Activated T-cell treated with anti-CD3 and anti-CD28 coated beads, Interleukin-2, amount 50 U/mL, for 72 hours (primary cell): ENCODE data around the gene PAXX. TPM values are rescaled to one million over a fixed set of nuclear protein-coding genes. Genes with fewer than 3 reads are reported as not detected.

Experiments
- ATAC-seq, 2 donors: fragments of 150-1000 bp; cut with Tn5 transposase; replicated peaks in 1 of 2; 2 replicates each; pipeline ENCODE4 v1.10.0; 2021; ENCODE audit warnings: moderate library complexity in 2 of 2, mild to moderate bottlenecking in 1 of 2
- DNase-seq, 2 donors: peaks; one replicate each; pipeline ENCODE4 v3.0.0; 2021 to 2022; ENCODE audit warnings: mixed read lengths in 1 of 2
- H3K27ac Mint-ChIP-seq: one replicate; pipeline ENCODE4 v1.8.0; 2022; ENCODE audit warnings: mild to moderate bottlenecking, moderate library complexity, mixed read lengths
- H3K27me3 Mint-ChIP-seq: one replicate; pipeline ENCODE4 v1.8.0; 2022; ENCODE audit warnings: low read depth, mixed read lengths
- H3K36me3 Mint-ChIP-seq, 2 donors: one replicate each; pipeline ENCODE4 v1.8.0; 2022; ENCODE audit warnings: mixed read lengths in 2 of 2, mild to moderate bottlenecking in 1 of 2; ENCODE audit not compliant: insufficient read depth in 2 of 2
- H3K4me1 Mint-ChIP-seq: one replicate; pipeline ENCODE4 v1.8.0; 2022; ENCODE audit warnings: low read depth, mixed read lengths
- H3K4me3 Mint-ChIP-seq, 2 donors: one replicate each; pipeline ENCODE4 v1.8.0; 2022; ENCODE audit warnings: mild to moderate bottlenecking in 2 of 2, mixed read lengths in 2 of 2, moderate library complexity in 2 of 2
- H3K9me3 Mint-ChIP-seq, 2 donors: one replicate each; pipeline ENCODE4 v1.8.0; 2022; ENCODE audit warnings: mixed read lengths in 2 of 2
- total RNA-seq, 2 donors: library from RNA; stranded (reverse); gene quantifications; one replicate each; pipeline ENCODE4 v1.2.3, GENCODE V29; 2022

The PAXX gene
- total RNA-seq, 2 donors from 2014 or later: 51.8 to 56.9 TPM

GRCh38 chr9:136965771-136966484 is 26.3 kb upstream of the PAXX start:
- no peaks in the 10 kb centered on the region for H3K9me3 Mint-ChIP-seq
- ATAC-seq (peak; percentile 56 to 74), DNase-seq (peak in 1 of 2 donors; percentile 35)
- no peaks in the 10 kb centered on the region for H3K27me3 Mint-ChIP-seq
- peak overlapping the region; percentile 67 to 82 for H3K4me3 Mint-ChIP-seq
- H3K36me3 Mint-ChIP-seq: no peaks in the 10 kb centered on the region
- no peak overlapping the region for H3K27ac Mint-ChIP-seq
- H3K4me1 Mint-ChIP-seq: peaks cover 13% of the 10 kb centered on the region

GRCh38 chr9:136968333-136969127 is 23.7 kb upstream of the PAXX start:
- Mint-ChIP-seq H3K27me3 (no peaks in the 10 kb centered on the region), H3K9me3 (no peaks in the 10 kb centered on the region), H3K36me3 (no peaks in the 10 kb centered on the region), H3K4me1 (peaks cover 11% of the 10 kb centered on the region), H3K4me3 (no peak overlapping the region), H3K27ac (no peak overlapping the region)
- DNase-seq (no peak), ATAC-seq (no peak)

DNA sequence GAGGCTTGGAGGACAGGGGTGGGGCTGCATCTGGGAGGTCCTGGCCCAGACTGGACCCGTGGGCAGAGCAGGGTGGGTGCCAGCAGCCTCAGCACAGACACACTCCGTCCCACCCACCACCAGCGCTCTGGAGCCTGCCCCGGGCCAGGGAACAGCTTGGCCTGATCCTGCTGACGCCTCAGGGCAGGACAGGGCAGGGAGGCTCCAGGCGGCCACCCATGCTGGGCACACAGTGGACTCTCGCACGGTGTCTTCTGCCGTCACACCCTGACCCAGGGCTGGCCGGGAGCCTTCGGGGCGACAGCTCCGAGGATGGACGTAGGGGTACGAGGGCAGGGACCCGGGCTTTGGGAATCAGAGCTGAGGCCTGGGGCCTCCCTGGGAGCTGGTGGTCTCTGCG is 23.1 kb upstream of the PAXX start:
- ATAC-seq (no peak), DNase-seq (no peak)
- Mint-ChIP-seq H3K27ac (no peak overlapping the region), H3K4me1 (peaks cover 11% of the 10 kb centered on the region), H3K9me3 (no peaks in the 10 kb centered on the region), H3K27me3 (no peaks in the 10 kb centered on the region), H3K4me3 (no peak overlapping the region), H3K36me3 (no peaks in the 10 kb centered on the region)

GRCh38 chr9:136969774-136970173 is 22.4 kb upstream of the PAXX start:
- ATAC-seq: no peak
- no peak for DNase-seq
- no peak overlapping the region for H3K4me3 Mint-ChIP-seq
- H3K27ac Mint-ChIP-seq: no peak overlapping the region
- peaks cover 11% of the 10 kb centered on the region for H3K4me1 Mint-ChIP-seq
- H3K36me3 Mint-ChIP-seq: no peaks in the 10 kb centered on the region
- no peaks in the 10 kb centered on the region for H3K9me3 Mint-ChIP-seq
- H3K27me3 Mint-ChIP-seq: no peaks in the 10 kb centered on the region

- peaks cover 14% of the 10 kb centered on the region for H3K4me1 Mint-ChIP-seq
- no peaks in the 10 kb centered on the region for H3K36me3 Mint-ChIP-seq
- H3K9me3 Mint-ChIP-seq: no peaks in the 10 kb centered on the region
- no peaks in the 10 kb centered on the region for H3K27me3 Mint-ChIP-seq
- H3K27ac Mint-ChIP-seq: no peak overlapping the region
- DNase-seq (no peak), ATAC-seq (no peak)
- no peak overlapping the region for H3K4me3 Mint-ChIP-seq
Measured at GRCh38 chr9:136970361-136970760, 21.9 kb upstream of the PAXX start.

DNA sequence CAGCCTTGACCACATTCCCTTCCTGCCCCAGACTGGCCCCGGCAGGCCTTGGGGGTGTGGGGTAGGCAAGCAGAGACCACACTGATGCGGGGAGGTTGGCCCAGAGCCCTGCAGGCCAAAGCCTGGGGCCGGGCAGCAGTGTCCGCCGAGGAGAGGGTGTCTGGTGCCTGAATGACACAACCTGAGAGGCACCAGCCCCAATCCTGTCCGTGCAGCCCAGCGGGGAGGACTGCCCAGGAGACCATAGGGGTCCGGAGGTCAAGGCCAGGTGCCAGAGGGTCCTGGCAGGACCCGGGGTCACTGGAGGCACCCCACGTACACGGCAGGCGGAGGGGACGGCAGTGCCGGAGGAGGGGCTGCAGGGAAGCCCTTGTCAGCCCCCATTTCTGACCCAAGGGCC is 20.5 kb upstream of the PAXX start:
- DNase-seq (no peak), ATAC-seq (no peak)
- peaks cover 11% of the 10 kb centered on the region for H3K4me1 Mint-ChIP-seq
- no peak overlapping the region for H3K4me3 Mint-ChIP-seq
- H3K27ac Mint-ChIP-seq: no peak overlapping the region
- H3K27me3 Mint-ChIP-seq: no peaks in the 10 kb centered on the region
- H3K9me3 Mint-ChIP-seq: no peaks in the 10 kb centered on the region
- H3K36me3 Mint-ChIP-seq: no peaks in the 10 kb centered on the region

GRCh38 chr9:136972335-136972734 is 19.9 kb upstream of the PAXX start:
- Mint-ChIP-seq H3K4me1 (peaks cover 11% of the 10 kb centered on the region), H3K4me3 (no peak overlapping the region), H3K27ac (no peak overlapping the region), H3K36me3 (no peaks in the 10 kb centered on the region), H3K27me3 (no peaks in the 10 kb centered on the region), H3K9me3 (no peaks in the 10 kb centered on the region)
- no peak for ATAC-seq
- DNase-seq: no peak

DNA sequence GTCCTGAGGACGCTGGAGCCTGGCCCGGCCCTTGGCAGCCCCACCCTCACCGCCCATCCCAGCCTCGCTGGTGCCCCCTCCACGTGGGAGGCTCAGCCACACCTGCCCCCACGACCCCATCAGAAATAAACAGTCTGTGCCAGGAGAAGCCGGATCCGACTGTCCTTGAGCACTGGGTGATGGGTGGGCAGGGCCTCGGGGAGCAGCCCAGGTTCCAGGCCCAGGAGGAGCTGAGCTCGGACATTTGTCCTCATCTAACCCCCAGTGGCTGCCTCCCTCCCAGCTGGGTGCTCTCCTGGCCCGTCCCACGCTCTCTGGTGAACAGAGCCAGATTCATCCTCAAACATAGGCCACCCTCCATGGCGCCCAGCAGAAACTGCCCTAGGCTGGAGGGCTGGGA is 19.5 kb upstream of the PAXX start:
- H3K4me3 Mint-ChIP-seq: no peak overlapping the region
- no peak for DNase-seq
- H3K27me3 Mint-ChIP-seq: no peaks in the 10 kb centered on the region
- no peak for ATAC-seq
- no peak overlapping the region for H3K27ac Mint-ChIP-seq
- no peaks in the 10 kb centered on the region for H3K9me3 Mint-ChIP-seq
- peaks cover 11% of the 10 kb centered on the region for H3K4me1 Mint-ChIP-seq
- no peaks in the 10 kb centered on the region for H3K36me3 Mint-ChIP-seq

DNA sequence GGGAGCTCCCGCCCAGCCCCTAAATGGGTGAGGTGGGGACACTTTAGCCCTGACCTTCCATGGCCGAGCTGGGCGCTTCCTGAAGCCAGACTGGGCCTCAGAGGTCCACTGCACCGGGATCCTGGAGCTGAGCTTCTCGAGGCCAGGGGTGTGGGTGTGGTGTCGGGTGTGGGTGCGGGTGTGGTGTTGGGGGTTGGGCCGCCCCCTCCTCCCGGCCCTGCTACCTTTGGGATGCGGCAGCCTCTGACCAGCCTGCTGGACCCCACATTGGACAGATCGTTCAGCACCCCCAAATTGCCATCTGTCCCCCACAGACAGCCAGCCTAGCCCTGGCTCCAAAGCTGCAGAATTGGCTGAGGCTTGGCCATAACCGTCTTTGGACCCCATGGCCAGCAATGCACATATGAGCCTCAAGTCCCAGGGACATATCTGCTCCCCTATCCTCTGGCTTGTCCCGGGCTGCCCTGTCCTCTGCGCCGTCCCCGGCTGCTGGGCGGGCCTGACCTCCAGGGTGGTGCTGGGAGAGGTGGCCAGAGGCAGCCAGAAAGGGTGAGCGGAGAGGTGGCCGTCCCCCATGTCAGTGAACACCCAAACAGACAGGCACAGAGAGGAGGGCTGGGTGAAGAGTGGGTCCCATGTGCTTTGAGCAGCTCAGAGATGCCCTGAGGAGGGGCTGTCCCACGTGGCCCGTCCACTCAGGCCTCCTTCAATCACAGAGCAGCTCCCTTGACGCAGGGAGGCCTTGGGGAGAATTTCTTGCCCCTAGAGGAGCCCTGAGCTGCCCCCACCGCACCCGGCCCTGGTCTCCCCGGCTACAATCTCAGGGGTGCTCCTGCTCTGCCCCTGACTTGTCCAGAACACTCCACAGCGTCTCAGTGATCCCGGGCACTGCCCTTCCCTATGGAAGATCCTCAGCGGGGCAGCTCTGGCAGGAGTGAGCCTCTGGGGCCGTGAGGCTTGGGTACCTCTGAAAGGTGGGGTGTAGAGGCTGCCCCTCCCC is 18.3 kb upstream of the PAXX start:
- DNase-seq (no peak), ATAC-seq (no peak)
- Mint-ChIP-seq H3K27me3 (no peaks in the 10 kb centered on the region), H3K36me3 (no peaks in the 10 kb centered on the region), H3K4me3 (no peak overlapping the region), H3K27ac (no peak overlapping the region), H3K9me3 (no peaks in the 10 kb centered on the region), H3K4me1 (peaks cover 11% of the 10 kb centered on the region)

GRCh38 chr9:136974817-136975535 is 17.2 kb upstream of the PAXX start:
- H3K9me3 Mint-ChIP-seq: no peaks in the 10 kb centered on the region
- H3K27me3 Mint-ChIP-seq: no peaks in the 10 kb centered on the region
- no peak overlapping the region for H3K27ac Mint-ChIP-seq
- no peaks in the 10 kb centered on the region for H3K36me3 Mint-ChIP-seq
- peaks cover 11% of the 10 kb centered on the region for H3K4me1 Mint-ChIP-seq
- ATAC-seq: peak in 1 of 2 donors; percentile 10
- no peak overlapping the region for H3K4me3 Mint-ChIP-seq
- DNase-seq: no peak

- Mint-ChIP-seq H3K36me3 (no peaks in the 10 kb centered on the region), H3K9me3 (no peaks in the 10 kb centered on the region)
Measured at GRCh38 chr9:136975644-136976043, 16.6 kb upstream of the PAXX start.

GRCh38 chr9:136977223-136977622 is 15.0 kb upstream of the PAXX start, which contains the start of gene PTGDS:
Gene PTGDS (plus strand): TSS chr9:136977504. CDS start chr9:136977579, 75 bp downstream.
- Mint-ChIP-seq H3K36me3 (no peaks in the 10 kb centered on the region), H3K4me3 (peak within 1 kb of the TSS in 1 of 2 donors; percentile 44), H3K9me3 (no peaks in the 10 kb centered on the region), H3K27me3 (no peaks in the 10 kb centered on the region), H3K4me1 (peaks cover 11% of the 10 kb centered on the region), H3K27ac (no peak within 1 kb of the TSS)
- ATAC-seq (no peak), DNase-seq (no peak)

More at GRCh38 chr9:136975644-136976043, 16.6 kb upstream of the PAXX start:
- Mint-ChIP-seq H3K4me3 (no peak overlapping the region), H3K27ac (no peak overlapping the region), H3K4me1 (peaks cover 11% of the 10 kb centered on the region), H3K27me3 (no peaks in the 10 kb centered on the region)
- DNase-seq (peak; percentile 56 to 63), ATAC-seq (peak; percentile 24 to 37)
